DOHH2 (cell line): ENCODE measurements around the gene IBA57.

Experiments
- H3F3A ChIP-seq: fragments of 200-600 bp; sonication (generic), shearing (Covaris generic); 2 replicates; pipeline ENCODE4 v1.6.0; 2016; ENCODE audit warnings: antibody characterized with exemption, mild to moderate bottlenecking; ENCODE audit not compliant: control insufficient read depth, insufficient read depth
- H3K27ac ChIP-seq: fragments of 200-600 bp; sonication (generic); 2 replicates; pipeline ENCODE4 v1.5.1; 2014; ENCODE audit warnings: low read depth, mild to moderate bottlenecking, low read length, moderate library complexity
- H3K27me3 ChIP-seq: fragments of 200-600 bp; sonication (generic); 2 replicates; pipeline ENCODE4 v1.6.1; 2014; ENCODE audit warnings: mild to moderate bottlenecking, low read length, mixed read lengths; ENCODE audit not compliant: control insufficient read depth
- H3K36me3 ChIP-seq: fragments of 200-600 bp; sonication (generic); 2 replicates; pipeline ENCODE4 v1.6.1; 2014; ENCODE audit warnings: mild to moderate bottlenecking, low read length, moderate library complexity, mixed read lengths; ENCODE audit not compliant: control insufficient read depth
- H3K4me1 ChIP-seq: fragments of 200-600 bp; sonication (generic); 2 replicates; pipeline ENCODE4 v1.6.1; 2014; ENCODE audit warnings: mild to moderate bottlenecking, low read length, mixed read lengths; ENCODE audit not compliant: control insufficient read depth
- H3K4me2 ChIP-seq: fragments of 200-600 bp; sonication (generic); 2 replicates; pipeline ENCODE4 v1.6.0; 2014; ENCODE audit warnings: mild to moderate bottlenecking, low read length, moderate library complexity
- H3K4me3 ChIP-seq: fragments of 200-600 bp; sonication (generic); 2 replicates; pipeline ENCODE4 v1.5.1; 2014; ENCODE audit warnings: mild to moderate bottlenecking, low read length, mixed read lengths
- H3K79me2 ChIP-seq: fragments of 200-600 bp; sonication (generic); 2 replicates; pipeline ENCODE4 v1.6.1; 2014; ENCODE audit warnings: mild to moderate bottlenecking, low read length, mixed read lengths; ENCODE audit not compliant: control insufficient read depth
- H3K9me2 ChIP-seq: fragments of 200-600 bp; sonication (generic); replicated peaks from 2 replicates; pipeline ENCODE4 v1.6.1; 2014; ENCODE audit warnings: mild to moderate bottlenecking, low read length, mixed read lengths; ENCODE audit not compliant: control insufficient read depth
- H3K9me3 ChIP-seq: fragments of 200-600 bp; sonication (generic); 2 replicates; pipeline ENCODE4 v1.6.1; 2014; ENCODE audit warnings: antibody characterized with exemption, low read length, mixed read lengths; ENCODE audit not compliant: control insufficient read depth, insufficient read depth
- H4K20me1 ChIP-seq: fragments of 200-600 bp; sonication (generic); 2 replicates; pipeline ENCODE4 v1.6.0; 2014; ENCODE audit warnings: low read depth, mild to moderate bottlenecking, antibody characterized with exemption, low read length, moderate library complexity; ENCODE audit not compliant: control insufficient read depth, insufficient read depth
- CTCF ChIP-seq: fragments of 200-600 bp; sonication (generic); IDR thresholded peaks from one replicate; pipeline ENCODE4 v1.5.1; 2014; ENCODE audit warnings: antibody characterized with exemption, mild to moderate bottlenecking, low read depth, low read length; ENCODE audit not compliant: poor library complexity, severe bottlenecking
- EZH2phosphoT487 ChIP-seq: fragments of 200-600 bp; sonication (generic); IDR thresholded peaks from 2 replicates; pipeline ENCODE4 v1.6.1; 2017; ENCODE audit warnings: borderline replicate concordance, mild to moderate bottlenecking, antibody characterized with exemption, low read length, moderate library complexity, mixed read lengths

IBA57 gene

GRCh38 chr1:228216371-228217320 is 51.0 kb downstream of the IBA57 start:
- no peaks in the 10 kb centered on the region for H4K20me1 ChIP-seq
- H3K4me3 ChIP-seq, result no peak overlapping the region
- no peaks in the 10 kb centered on the region for H3K9me2 ChIP-seq
- H3K4me1 ChIP-seq, result peaks cover 4% of the 10 kb centered on the region; the same call in 1 of the 2 replicates
- TF ChIP-seq CTCF, result no peak
- TF ChIP-seq EZH2phosphoT487, result no peak
- no peaks in the 10 kb centered on the region for H3K79me2 ChIP-seq
- H3K9me3 ChIP-seq, result no peaks in the 10 kb centered on the region
- H3K27me3 ChIP-seq, result no peaks in the 10 kb centered on the region
- no peaks in the 10 kb centered on the region for H3K36me3 ChIP-seq
- no peak overlapping the region for H3K4me2 ChIP-seq
- H3F3A ChIP-seq, result no peaks in the 10 kb centered on the region
- no peak overlapping the region for H3K27ac ChIP-seq

- no peak overlapping the region for H3K4me2 ChIP-seq
- no peaks in the 10 kb centered on the region for H3K36me3 ChIP-seq
- peaks cover 4% of the 10 kb centered on the region; the same call in 1 of the 2 replicates for H3K4me1 ChIP-seq
- H3K9me2 ChIP-seq, result no peaks in the 10 kb centered on the region
- H3K79me2 ChIP-seq, result no peaks in the 10 kb centered on the region
- H3K27ac ChIP-seq, result no peak overlapping the region
- TF ChIP-seq CTCF (no peak), EZH2phosphoT487 (no peak)
- no peaks in the 10 kb centered on the region for H3K9me3 ChIP-seq
- H4K20me1 ChIP-seq, result no peaks in the 10 kb centered on the region
- H3F3A ChIP-seq, result no peaks in the 10 kb centered on the region
- no peak overlapping the region for H3K4me3 ChIP-seq
- H3K27me3 ChIP-seq, result no peaks in the 10 kb centered on the region
Observed at GRCh38 chr1:228217551-228218344, 52.1 kb downstream of the IBA57 start.

GRCh38 chr1:228218513-228219244 is 53.1 kb downstream of the IBA57 start:
- TF ChIP-seq CTCF, result no peak
- no peak for TF ChIP-seq EZH2phosphoT487
- Histone ChIP-seq H3K27ac (no peak overlapping the region), H3K4me3 (no peak overlapping the region), H3K27me3 (no peaks in the 10 kb centered on the region), H3K36me3 (no peaks in the 10 kb centered on the region), H3K9me2 (no peaks in the 10 kb centered on the region), H3K9me3 (no peaks in the 10 kb centered on the region), H3K79me2 (no peaks in the 10 kb centered on the region), H3F3A (no peaks in the 10 kb centered on the region), H3K4me1 (no peaks in the 10 kb centered on the region), H4K20me1 (no peaks in the 10 kb centered on the region), H3K4me2 (no peak overlapping the region)
